Mucosa of stomach (tissue), 1 donor: ENCODE data around the gene RANBP9.

Source experiments
- H3K27me3 ChIP-seq: one replicate; pipeline ENCODE4 v1.7.0; 2013; ENCODE audit warnings: mild to moderate bottlenecking, low read length; ENCODE audit not compliant: control insufficient read depth, insufficient read depth
- H3K36me3 ChIP-seq: one replicate; pipeline ENCODE4 v1.7.0; 2013; ENCODE audit warnings: low read length; ENCODE audit not compliant: control insufficient read depth, insufficient read depth
- H3K4me1 ChIP-seq: one replicate; pipeline ENCODE4 v1.7.0; 2013; ENCODE audit warnings: mild to moderate bottlenecking, low read length; ENCODE audit not compliant: control insufficient read depth, insufficient read depth
- H3K4me3 ChIP-seq: one replicate; pipeline ENCODE4 v1.7.0; 2013; ENCODE audit warnings: low read length
- H3K9ac ChIP-seq: one replicate; pipeline ENCODE4 v1.7.0; 2013; ENCODE audit warnings: mild to moderate bottlenecking, low read length, moderate library complexity
- H3K9me3 ChIP-seq: one replicate; pipeline ENCODE4 v1.7.0; 2013; ENCODE audit warnings: mild to moderate bottlenecking, low read length, moderate library complexity; ENCODE audit not compliant: control insufficient read depth
- donor health status: Pancreatic carcinoma.

Gene RANBP9

GRCh38 chr6:13684855-13685254 is 26.8 kb downstream of the RANBP9 start:
- Histone ChIP-seq H3K4me1 (peaks cover 8% of the 10 kb centered on the region), H3K27me3 (no peaks in the 10 kb centered on the region), H3K4me3 (no peak overlapping the region), H3K36me3 (no peaks in the 10 kb centered on the region), H3K9ac (no peak overlapping the region), H3K9me3 (no peaks in the 10 kb centered on the region)

- no peaks in the 10 kb centered on the region for H3K4me1 ChIP-seq
- H3K4me3 ChIP-seq = no peak overlapping the region
- H3K9me3 ChIP-seq = no peaks in the 10 kb centered on the region
- no peaks in the 10 kb centered on the region for H3K27me3 ChIP-seq
- no peaks in the 10 kb centered on the region for H3K36me3 ChIP-seq
- no peak overlapping the region for H3K9ac ChIP-seq
These were observed 28.6 kb downstream of the RANBP9 start for GRCh38 chr6:13683038-13683437.

GRCh38 chr6:13682346-13682745 is 29.3 kb downstream of the RANBP9 start:
- Histone ChIP-seq H3K9me3 (no peaks in the 10 kb centered on the region), H3K4me1 (no peaks in the 10 kb centered on the region), H3K4me3 (no peak overlapping the region), H3K36me3 (no peaks in the 10 kb centered on the region), H3K27me3 (no peaks in the 10 kb centered on the region), H3K9ac (no peak overlapping the region)

GRCh38 chr6:13681305-13682061 is 30.2 kb downstream of the RANBP9 start:
- Histone ChIP-seq H3K36me3 (no peaks in the 10 kb centered on the region), H3K9me3 (no peaks in the 10 kb centered on the region), H3K27me3 (no peaks in the 10 kb centered on the region), H3K9ac (no peak overlapping the region), H3K4me3 (no peak overlapping the region), H3K4me1 (no peaks in the 10 kb centered on the region)

- no peaks in the 10 kb centered on the region for H3K27me3 ChIP-seq
- H3K9ac ChIP-seq = no peak overlapping the region
- H3K4me1 ChIP-seq = no peaks in the 10 kb centered on the region
- H3K9me3 ChIP-seq = no peaks in the 10 kb centered on the region
- no peak overlapping the region for H3K4me3 ChIP-seq
- H3K36me3 ChIP-seq = no peaks in the 10 kb centered on the region
These were observed 31.1 kb downstream of the RANBP9 start for GRCh38 chr6:13680448-13680968.

- Histone ChIP-seq H3K4me1 (no peaks in the 10 kb centered on the region), H3K36me3 (no peaks in the 10 kb centered on the region), H3K27me3 (no peaks in the 10 kb centered on the region), H3K4me3 (no peak overlapping the region), H3K9ac (no peak overlapping the region), H3K9me3 (no peaks in the 10 kb centered on the region)
These were observed 31.6 kb downstream of the RANBP9 start for GRCh38 chr6:13679996-13680395.

- Histone ChIP-seq H3K27me3 (no peaks in the 10 kb centered on the region), H3K4me3 (no peak overlapping the region), H3K4me1 (no peaks in the 10 kb centered on the region), H3K9me3 (no peaks in the 10 kb centered on the region), H3K9ac (no peak overlapping the region), H3K36me3 (no peaks in the 10 kb centered on the region)
These were observed 33.2 kb downstream of the RANBP9 start for GRCh38 chr6:13678255-13678983.

- H3K4me1 ChIP-seq = no peaks in the 10 kb centered on the region
- no peaks in the 10 kb centered on the region for H3K9me3 ChIP-seq
- no peaks in the 10 kb centered on the region for H3K27me3 ChIP-seq
- no peak overlapping the region for H3K4me3 ChIP-seq
- H3K36me3 ChIP-seq = no peaks in the 10 kb centered on the region
- H3K9ac ChIP-seq = no peak overlapping the region
These were observed 33.8 kb downstream of the RANBP9 start for GRCh38 chr6:13677878-13678254.

GRCh38 chr6:13676551-13677156 is 35.0 kb downstream of the RANBP9 start:
- no peaks in the 10 kb centered on the region for H3K36me3 ChIP-seq
- no peak overlapping the region for H3K9ac ChIP-seq
- no peaks in the 10 kb centered on the region for H3K27me3 ChIP-seq
- no peaks in the 10 kb centered on the region for H3K9me3 ChIP-seq
- no peaks in the 10 kb centered on the region for H3K4me1 ChIP-seq
- no peak overlapping the region for H3K4me3 ChIP-seq

GRCh38 chr6:13674533-13675190 is 37.0 kb downstream of the RANBP9 start:
- no peaks in the 10 kb centered on the region for H3K27me3 ChIP-seq
- no peaks in the 10 kb centered on the region for H3K36me3 ChIP-seq
- H3K9me3 ChIP-seq = no peaks in the 10 kb centered on the region
- no peak overlapping the region for H3K9ac ChIP-seq
- H3K4me3 ChIP-seq = no peak overlapping the region
- H3K4me1 ChIP-seq = no peaks in the 10 kb centered on the region

- no peaks in the 10 kb centered on the region for H3K27me3 ChIP-seq
- no peaks in the 10 kb centered on the region for H3K36me3 ChIP-seq
- no peak overlapping the region for H3K4me3 ChIP-seq
- no peaks in the 10 kb centered on the region for H3K4me1 ChIP-seq
- no peak overlapping the region for H3K9ac ChIP-seq
- no peaks in the 10 kb centered on the region for H3K9me3 ChIP-seq
These were observed 37.7 kb downstream of the RANBP9 start for GRCh38 chr6:13673825-13674444.
